HPDE6-E6E7 (cell line): ENCODE measurements around the gene SLC29A4.
"Not testable (repeated sequence)": the region's sequence is repeated elsewhere in the genome, so short reads cannot be mapped to it uniquely, and the experiment has no call there.

Source experiments
- DNase-seq: peaks from one replicate; pipeline ENCODE4 v3.0.0; 2011; ENCODE audit warnings: missing footprints; ENCODE audit errors: extremely low spot score

The SLC29A4 gene

DNA sequence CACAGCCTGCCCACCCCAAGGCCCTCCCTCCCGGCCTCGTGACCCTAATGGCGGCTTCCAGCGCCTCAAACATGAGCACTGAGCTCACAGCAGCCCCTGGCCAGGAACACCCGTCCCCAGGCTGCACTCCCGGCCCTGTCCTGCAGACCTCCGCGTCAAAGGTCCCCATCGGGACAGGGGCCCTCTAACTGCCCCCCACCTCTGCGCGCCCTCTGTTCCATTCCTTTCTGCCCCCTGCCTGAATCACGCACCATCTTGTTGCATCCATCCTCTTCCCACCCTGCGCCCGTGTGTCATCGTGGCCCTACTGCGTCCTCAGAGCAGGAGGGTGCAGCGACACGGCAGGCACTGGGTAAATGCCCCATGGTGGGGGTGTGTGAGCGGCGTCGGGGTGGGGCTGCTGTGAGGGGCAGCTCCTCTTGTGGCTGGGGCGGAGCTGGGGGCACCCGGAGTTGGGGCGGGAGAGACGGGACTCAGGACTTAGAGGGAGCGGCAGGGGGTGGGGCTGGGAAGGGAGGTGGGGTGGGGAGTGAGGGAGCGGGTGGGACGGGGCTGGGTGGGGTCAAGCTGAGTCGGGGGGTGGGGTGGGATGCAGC, 13.4 kb downstream of the SLC29A4 start:
- no peak for DNase-seq

DNA sequence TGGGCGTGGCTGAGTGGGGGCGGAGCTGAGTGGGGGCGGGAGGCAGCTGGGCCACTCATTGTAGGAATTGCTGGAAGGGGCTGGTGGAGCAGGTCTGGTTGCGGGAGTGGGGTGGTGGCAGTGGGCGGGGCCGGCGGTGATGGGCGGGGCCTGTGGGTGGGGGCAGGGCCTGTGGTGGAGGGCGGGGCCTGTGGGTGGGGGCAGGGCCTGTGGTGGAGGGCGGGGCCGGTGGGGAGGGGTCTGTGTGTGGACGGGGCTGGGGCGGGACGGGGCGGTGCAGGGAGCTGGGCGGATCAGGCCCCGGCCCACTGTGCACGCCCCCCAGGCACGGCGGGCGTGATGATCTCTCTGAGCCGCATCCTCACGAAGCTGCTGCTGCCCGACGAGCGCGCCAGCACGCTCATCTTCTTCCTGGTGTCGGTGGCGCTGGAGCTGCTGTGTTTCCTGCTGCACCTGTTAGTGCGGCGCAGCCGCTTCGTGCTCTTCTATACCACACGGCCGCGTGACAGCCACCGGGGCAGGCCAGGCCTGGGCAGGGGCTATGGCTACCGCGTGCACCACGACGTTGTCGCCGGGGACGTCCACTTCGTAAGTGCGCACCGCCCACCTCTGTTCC, 14.0 kb downstream of the SLC29A4 start:
- no peak for DNase-seq

DNA sequence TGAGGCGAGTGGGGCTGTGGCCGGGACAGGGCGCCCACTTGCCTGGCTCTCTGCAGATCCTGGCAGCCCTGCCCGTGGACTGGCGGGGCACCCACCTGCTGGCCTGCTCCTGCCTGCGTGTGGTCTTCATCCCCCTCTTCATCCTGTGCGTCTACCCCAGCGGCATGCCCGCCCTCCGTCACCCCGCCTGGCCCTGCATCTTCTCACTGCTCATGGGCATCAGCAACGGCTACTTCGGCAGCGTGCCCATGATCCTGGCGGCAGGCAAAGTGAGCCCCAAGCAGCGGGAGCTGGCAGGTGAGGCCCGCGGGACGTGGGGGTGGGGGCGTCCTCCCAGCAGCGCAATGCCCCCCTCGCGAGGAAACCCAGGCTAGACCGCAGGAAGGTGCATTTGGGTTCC, 17.6 kb downstream of the SLC29A4 start:
- no peak for DNase-seq

DNA sequence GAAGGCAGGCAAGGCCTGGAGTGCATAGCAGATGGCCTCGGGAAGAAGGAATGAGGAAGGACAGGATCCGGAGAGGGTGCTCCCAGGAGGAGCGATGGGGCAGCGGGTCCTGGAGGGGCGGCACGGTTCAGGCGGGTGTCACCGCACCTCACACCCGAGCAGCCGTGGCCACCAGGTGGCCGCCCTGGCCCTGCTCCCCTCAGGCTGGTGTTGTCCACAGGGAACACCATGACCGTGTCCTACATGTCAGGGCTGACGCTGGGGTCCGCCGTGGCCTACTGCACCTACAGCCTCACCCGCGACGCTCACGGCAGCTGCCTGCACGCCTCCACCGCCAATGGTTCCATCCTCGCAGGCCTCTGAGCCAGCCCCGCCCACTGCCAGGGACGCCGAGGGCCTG, 19.8 kb downstream of the SLC29A4 start:
- DNase-seq: no peak

DNA sequence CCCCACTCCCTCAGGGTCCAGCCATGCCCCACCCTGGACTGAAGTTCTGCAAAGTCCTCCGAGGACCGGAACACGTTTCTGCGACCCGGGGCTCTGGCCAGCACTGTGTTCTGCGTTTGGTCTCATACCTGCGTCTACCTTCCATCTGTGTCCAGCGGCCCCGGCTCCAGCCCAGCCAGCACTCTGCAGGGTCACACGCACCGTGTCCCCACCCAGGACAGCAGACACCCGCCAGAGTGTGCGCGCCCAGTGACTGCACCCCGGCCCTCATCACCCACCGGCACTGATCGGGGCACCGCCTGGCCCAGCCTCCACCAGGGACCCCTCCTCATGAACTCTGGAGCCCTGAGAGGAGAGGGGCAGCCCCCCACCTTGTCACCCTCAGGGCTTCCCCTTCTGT, 20.3 kb downstream of the SLC29A4 start:
- no peak for DNase-seq

DNA sequence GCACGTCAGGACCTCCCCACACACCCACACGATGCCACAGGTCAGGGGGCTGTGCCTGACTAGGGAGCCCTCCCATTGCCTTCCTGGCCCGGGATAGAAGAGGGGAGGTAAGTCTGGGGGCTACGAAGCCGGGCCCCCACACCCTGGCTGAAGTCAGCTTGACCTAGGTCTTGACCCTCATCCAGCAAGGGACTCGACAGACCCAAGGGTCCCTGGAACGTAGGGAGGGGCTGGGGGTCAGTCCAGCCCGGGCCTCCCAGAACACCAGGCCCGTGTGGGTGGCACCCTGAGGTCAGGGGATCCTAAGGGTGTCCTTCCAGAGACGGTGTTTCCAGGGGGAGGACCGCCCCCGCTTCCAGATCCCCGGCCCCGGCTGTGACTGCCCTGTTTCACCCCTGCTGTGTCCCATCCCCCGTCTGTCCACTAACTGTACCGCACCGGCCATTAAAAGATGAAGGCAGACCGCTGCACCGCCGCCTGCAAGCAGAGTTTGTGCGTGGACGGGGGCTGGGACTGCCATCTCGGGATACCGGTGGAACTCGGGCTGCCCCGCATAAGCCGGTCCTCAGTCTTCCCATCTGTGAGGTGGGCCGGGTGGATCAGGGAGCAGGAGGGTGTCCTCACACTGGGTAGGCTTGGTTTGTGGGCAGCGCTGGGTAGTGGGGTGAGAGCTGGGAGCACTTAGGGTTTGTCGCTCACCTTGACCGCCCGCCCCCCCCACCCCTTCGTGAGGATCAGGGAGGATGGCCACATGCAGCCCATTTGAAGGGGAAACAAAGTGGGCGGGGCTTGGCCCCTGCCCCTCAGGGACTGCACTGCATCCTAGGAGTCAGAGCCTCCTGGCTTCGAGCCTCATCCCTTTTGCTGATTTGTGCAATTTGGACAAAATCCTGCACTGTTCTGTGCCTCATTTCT, 21.1 kb downstream of the SLC29A4 start:
- no peak for DNase-seq

DNA sequence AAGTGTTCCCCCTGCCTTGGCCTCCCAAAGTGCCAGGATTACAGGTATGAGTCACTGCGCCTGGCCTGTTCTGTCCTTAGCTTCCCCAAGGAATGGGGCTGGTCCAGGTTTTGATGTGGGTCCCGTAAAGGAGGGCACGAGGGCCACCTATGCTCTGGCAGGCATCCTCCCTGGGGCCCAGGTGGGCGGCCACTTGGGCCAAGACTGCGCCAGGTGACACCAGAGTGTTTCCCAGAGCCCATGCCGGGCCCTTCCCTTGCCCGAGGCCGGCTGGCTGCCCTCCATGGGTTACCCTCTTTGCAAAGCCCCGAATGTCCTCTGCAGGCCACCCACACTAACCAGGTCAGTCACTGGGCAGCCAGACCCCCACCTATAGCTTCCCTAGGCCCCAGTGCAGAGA, 22.3 kb downstream of the SLC29A4 start:
- not testable (repeated sequence) for DNase-seq

DNA sequence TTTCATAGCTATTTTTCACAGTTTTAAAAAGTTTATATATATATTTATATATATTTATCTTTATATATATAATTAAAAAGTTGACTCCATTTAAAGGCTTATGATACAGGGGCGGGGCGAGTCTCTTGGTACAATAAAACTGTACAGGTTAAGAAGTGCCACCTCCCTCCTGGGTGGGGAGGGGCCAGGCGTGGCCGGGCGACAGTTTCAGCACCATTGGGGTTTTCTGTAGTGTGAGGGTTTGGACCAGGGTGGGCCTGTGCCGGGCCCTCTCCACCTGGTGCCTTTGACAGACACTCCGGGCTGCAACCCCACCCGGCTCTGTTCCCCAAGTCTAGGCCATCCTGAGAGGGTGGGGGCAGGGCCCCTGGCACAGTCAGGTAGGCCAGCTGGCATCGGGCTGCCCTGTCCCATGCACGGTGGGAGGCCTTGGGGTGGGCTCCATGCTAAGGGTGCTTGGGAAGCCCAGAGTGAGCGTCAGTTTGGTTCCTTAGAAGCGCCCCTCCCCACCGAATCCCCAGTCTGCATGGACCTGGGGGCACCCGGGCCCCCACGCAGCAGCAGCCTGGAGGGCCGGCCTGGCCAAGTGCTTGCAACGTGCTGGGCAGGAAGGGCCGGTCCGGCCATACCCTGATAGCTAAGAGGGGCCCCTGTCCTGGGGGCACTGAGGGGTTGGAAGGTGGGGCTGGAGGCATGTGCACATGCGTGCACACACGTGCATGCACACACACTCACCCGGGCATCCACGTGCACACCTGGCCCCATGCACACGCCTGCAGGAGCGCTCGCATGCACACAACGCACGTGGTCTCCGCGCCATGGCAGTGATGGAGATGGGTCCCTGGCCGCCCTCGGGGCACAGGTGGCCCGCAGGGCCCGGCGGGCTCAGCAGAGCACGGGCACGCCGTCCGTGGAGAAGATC, 24.7 kb downstream of the SLC29A4 start:
- DNase-seq: not testable (repeated sequence)

DNA sequence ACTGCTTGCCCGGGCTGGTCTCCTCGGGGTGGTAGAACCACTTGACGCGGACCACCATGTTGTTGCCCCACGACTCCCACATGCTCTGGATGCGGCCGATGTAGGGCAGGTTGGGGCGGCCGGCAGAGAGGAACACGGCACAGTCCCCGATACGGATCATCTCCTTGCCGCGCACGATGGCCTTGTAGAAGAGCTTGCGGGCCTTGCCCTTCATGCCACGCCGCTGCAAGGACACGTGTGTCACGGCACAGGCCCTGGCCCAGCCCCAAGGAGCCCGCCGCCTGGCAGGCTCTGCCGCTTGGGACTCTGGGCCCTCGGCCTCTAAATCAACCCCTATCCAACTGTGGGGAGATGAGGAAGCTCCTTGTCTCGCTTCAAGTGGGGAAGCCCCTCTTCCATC, 26.4 kb downstream of the SLC29A4 start:
- no peak for DNase-seq

DNA sequence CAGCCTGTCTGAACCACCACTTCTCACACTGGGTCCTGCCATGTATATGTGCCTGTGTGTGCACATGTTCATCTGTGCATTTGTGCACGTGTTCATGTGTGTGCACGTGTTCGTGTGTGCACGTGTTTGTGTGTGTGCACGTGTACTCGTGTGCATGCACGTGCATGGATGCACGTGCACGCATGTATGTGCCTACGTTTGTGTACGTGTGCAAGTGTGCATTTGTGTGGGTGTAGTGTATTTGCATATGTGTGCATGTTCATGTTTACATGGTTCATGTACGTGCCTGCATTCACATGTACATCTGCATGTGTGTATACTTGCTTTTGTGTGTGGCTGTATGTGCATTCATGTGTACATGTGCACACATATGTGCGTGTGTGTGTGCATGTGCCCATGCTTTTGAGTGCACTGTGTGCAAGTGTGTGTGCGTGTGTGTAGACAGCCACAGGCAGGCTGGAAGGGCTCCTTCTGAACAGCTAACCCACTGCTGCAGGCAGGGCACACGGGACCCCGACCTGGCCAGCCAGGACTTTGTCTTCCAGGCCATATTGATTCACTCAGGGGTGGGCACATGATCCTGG, 28.2 kb downstream of the SLC29A4 start:
- no peak for DNase-seq

DNA sequence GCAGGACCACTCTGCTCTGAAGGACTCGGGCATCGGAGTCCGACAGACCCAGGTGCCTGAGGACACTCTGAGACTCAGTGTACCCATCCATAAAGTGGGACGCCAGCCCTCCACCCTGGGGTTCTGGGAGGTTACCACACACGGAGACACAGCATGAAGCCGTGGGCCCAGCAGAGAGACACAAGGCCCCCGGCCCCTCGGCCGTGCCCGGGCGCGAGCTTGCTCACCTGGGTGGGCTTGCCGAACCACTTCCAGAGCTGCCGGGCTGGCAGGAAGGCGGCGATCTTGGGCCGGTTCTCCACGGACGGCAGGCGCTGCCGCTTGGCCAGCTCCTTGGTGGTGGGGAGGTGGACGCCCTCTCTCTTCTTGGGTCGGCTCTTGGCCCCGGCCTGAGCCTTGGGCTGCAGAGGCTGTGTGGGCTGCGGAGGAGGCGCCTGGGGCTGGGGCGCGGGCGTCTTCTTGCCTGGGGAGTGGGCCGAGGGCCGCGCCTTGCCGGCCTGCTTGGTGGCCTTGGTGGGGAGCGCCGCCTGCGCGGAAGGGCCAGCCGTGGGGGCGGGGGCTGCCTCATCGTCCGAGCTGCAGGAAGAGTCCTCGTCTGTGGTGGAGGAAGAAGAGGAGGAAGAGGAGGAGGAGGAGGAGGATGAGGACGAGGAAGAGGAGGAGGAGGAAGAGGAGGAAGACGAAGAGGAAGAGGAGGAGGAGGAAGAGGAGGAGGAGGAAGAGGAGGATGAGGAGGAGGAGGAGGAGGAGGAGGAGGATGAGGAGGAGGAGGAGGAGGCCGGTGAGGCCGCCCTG, 29.7 kb downstream of the SLC29A4 start:
- not testable (repeated sequence) for DNase-seq

DNA sequence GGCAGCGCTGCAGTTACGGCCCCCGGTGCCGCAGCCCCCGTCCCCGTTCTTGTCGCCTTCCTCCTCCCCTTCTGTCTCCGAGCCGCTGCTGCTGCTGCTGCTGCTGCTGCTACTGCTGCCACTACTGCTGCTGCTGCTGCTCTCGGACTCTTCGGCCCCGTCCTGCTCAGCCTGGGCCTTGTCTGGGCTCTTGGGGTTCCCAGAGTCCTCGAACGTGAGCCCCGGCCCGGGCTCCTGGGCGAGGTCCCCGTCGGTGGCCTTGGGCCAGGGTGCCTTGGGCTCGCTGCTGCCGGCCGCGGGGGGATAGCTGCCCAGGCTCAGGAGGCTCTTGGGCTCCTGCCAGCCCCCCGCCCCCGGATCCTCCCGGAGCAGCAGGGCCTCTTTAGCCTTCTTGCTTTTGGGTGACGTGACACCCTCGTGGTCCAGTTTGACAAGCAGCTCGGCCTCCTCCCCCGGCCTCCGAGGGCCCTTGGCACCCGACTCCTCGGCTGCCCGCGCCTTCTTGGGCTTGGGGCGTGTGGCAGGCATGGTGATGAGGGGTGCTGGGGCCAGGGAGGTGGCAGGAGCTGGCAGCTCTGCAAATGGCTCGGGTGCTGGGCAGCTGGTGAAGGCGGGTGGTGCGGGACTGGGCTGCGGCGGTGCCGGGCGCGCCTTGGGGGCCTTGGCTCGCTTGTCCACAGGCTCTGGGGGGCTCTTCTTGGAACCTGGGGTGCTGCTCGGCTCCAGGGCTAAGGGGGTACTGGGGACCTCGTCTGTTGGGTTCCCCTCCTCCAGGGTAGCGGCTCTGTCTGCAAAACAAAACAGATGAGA, 30.5 kb downstream of the SLC29A4 start:
- DNase-seq: not testable (repeated sequence)

DNA sequence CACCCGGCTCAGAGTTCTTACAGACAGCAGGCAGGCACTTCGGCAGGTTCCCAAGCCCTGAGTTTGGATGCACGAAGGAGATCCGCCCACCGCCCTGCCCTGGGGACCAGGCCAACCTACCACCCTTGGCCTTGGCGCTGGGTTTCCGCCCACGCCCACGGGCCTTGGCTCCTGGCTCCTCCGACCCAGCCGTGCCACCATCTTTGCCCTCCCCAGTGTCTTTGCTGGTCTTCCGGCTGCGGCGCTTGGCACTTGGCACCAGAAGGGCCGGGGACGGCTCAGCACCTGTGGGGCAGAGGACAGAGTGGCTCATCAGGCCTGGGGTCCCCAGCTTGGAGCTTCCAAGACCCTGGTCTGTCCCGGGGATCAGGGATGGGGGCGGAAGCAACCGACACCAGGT, 32.1 kb downstream of the SLC29A4 start:
- no peak for DNase-seq

DNA sequence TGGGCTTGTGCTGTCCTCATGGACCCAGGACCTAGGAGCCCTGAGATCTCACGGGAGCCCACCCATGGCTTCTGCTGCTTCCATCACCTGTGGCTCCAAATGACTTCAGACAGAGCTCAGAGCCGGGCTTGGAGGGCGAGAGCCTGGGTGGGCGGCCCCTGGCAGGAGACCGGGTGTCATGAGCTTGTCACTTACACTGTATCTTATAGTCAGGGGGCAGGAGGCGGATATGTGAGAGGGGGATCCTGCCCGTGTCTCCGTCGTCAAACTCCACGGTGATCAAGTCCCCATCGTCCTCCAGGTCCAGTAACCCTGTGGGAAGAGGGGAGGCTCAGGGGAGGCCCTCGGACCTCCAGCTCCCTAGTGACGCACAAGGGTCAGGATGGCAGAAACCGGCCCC, 33.0 kb downstream of the SLC29A4 start:
- no peak for DNase-seq

DNA sequence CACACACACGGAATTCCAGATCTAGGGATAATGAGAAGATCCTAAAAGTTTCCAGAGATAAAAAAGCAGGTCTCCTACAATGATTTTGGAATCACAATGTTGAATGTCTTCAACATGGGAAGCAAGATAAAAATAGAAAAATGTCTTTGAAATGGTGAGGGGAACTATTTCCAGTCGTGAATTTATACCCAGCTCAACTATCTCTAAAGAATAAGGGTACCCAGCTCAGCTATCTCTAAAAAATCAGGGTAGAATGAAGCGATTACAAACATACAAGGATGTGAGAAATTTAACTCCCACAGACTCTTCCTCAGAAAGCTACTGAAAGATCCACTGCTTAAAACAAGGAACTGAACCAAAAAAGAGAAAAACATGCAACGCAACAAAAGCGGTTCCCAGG, 35.9 kb downstream of the SLC29A4 start:
- DNase-seq: not testable (repeated sequence)

DNA sequence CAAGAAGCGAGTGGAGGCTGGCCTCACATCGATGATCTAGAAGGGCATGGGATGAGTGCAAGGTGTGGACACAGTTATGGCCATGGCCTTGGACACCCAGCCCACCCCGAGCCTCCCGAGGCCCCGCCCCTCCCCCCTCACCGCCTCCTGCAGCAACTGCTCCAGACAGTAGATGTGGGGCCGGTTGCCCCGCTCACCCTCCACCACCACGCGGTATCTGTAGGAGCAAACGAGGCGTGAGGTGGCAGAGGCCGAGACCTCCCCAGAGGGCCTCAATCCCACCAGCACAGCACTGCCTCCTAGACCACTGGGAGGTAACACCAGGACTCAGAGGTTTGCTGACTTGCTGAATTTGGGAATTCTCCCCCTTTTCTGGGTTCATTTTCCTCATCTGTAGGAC, 37.6 kb downstream of the SLC29A4 start:
- DNase-seq: no peak

DNA sequence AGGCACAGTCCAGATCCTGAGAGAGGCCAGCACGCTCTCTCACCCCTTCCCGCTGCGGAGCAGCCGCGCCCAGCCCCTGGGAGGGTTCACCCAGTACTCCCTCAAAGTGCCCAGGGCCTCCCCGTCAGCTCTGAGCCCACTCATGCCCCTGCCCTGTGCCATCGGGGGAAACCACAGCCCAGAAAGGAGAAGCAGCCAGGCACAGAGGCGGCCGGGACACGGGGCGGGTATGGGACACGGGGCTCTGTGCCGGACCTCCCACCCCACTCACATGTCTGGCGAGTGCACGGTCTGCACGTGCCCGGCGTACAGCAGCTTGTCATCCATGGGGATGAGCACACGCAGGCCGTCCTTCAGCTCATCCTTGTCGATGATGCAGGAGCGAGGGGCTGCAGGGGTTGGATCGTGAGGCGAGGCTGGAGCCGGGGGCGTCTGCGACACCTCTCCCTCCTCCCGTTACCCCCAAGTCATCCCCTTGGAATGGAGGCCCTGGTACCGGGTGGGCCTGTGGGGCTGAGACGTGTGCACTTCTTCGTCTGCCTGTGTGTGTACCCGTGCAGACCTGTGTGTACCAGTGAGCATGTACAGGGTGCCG, 38.2 kb downstream of the SLC29A4 start:
- DNase-seq: no peak

DNA sequence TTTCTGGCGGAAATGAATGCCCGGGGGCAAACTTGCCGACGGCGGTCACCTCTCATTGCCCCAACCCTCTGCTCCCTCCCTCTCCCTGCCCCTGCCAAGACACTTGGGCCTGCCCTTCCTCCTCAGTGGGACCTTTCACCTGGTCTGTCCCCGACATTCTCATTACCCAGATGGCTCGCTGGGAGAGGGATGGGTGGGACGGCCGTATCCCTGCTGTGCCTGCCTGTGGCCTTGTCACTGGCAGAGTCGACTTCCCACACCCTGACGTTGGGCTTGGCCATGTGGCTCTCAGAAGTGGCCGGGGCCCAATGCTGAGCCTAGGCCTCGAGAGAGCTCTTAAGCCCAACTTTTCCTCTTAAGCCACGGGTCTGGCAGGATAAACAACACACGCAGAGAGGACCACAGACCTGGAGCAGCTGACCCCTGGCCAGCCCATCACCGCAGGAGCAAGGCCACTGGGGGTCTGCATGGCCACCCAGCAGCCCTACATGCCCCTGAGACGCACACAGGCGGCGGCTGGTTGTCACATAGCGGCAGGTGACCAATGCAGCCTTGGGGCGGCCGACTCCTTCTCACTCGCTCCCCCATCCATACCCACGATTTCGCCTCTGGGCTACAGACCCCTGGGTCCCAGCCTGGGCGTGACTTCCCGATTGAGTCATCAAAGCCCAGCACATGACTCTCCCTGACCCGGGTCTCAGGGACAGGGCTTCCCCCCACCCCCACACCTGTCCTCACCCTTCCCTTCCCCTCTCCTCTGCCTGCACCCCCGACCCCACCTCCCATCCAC, 40.1 kb downstream of the SLC29A4 start:
- no peak for DNase-seq
